Measurements from ENCODE around the gene RPL36AL.

- TF ChIP-seq CTCF (IDR thresholded peaks at IDR 0.05): no peak
- no peak for TF ChIP-seq POLR2AphosphoS5 (IDR thresholded peaks at IDR 0.05)
Measured at GRCh38 chr14:49589387-49589786, 31.0 kb downstream of the RPL36AL start.

Measured in upper lobe of left lung (tissue), 4 donors.